Osteocyte (in vitro differentiated cells): ENCODE results near the gene ACKR3. TPM values are rescaled to one million over a fixed set of nuclear protein-coding genes. Genes with fewer than 3 reads are reported as not detected.

Experiments
- DNase-seq: peaks from one replicate; pipeline ENCODE4 v3.0.0; 2021; ENCODE audit warnings: mixed read lengths; ENCODE audit not compliant: unreplicated experiment; ENCODE audit errors: extremely low spot score
- H3K27ac Mint-ChIP-seq: one replicate; pipeline ENCODE4 v1.8.0; 2021; ENCODE audit warnings: mild to moderate bottlenecking, mixed read lengths; ENCODE audit not compliant: unreplicated experiment
- H3K27me3 Mint-ChIP-seq: one replicate; pipeline ENCODE4 v1.8.0; 2021; ENCODE audit warnings: mixed read lengths; ENCODE audit not compliant: unreplicated experiment
- H3K36me3 Mint-ChIP-seq: one replicate; pipeline ENCODE4 v1.8.0; 2021; ENCODE audit warnings: mixed read lengths; ENCODE audit not compliant: unreplicated experiment
- H3K4me1 Mint-ChIP-seq: one replicate; pipeline ENCODE4 v1.8.0; 2021; ENCODE audit warnings: mixed read lengths; ENCODE audit not compliant: unreplicated experiment
- H3K4me3 Mint-ChIP-seq: one replicate; pipeline ENCODE4 v1.8.0; 2021; ENCODE audit warnings: mild to moderate bottlenecking, moderate library complexity, mixed read lengths; ENCODE audit not compliant: unreplicated experiment
- H3K9me3 Mint-ChIP-seq: one replicate; pipeline ENCODE4 v1.8.0; 2021; ENCODE audit warnings: mixed read lengths; ENCODE audit not compliant: unreplicated experiment
- total RNA-seq: library from RNA; stranded (reverse); gene quantifications from 2 replicates; pipeline ENCODE4 v1.2.1, GENCODE V29; 2021
- TF ChIP-seq, protein P1 (sequence below): fragments of 200-600 bp; sonication (generic); IDR thresholded peaks from 2 replicates; pipeline ENCODE4 v1.5.0; 2021; ENCODE audit warnings: antibody characterized with exemption, mild to moderate bottlenecking, moderate library complexity

The ACKR3 gene
- total RNA-seq, 1 donor from 2014 or later: 36.9 TPM

- Mint-ChIP-seq H3K27me3 (peaks cover 39% of the 10 kb centered on the region), H3K36me3 (no peaks in the 10 kb centered on the region), H3K4me1 (no peaks in the 10 kb centered on the region), H3K9me3 (no peaks in the 10 kb centered on the region), H3K27ac (no peak overlapping the region), H3K4me3 (no peak overlapping the region)
- no peak for DNase-seq
- TF ChIP-seq, protein P1, sequence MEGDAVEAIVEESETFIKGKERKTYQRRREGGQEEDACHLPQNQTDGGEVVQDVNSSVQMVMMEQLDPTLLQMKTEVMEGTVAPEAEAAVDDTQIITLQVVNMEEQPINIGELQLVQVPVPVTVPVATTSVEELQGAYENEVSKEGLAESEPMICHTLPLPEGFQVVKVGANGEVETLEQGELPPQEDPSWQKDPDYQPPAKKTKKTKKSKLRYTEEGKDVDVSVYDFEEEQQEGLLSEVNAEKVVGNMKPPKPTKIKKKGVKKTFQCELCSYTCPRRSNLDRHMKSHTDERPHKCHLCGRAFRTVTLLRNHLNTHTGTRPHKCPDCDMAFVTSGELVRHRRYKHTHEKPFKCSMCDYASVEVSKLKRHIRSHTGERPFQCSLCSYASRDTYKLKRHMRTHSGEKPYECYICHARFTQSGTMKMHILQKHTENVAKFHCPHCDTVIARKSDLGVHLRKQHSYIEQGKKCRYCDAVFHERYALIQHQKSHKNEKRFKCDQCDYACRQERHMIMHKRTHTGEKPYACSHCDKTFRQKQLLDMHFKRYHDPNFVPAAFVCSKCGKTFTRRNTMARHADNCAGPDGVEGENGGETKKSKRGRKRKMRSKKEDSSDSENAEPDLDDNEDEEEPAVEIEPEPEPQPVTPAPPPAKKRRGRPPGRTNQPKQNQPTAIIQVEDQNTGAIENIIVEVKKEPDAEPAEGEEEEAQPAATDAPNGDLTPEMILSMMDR: no peak
These were observed 54.2 kb downstream of the ACKR3 start for GRCh38 chr2:236623816-236624215.

GRCh38 chr2:236625156-236625690, 55.6 kb downstream of the ACKR3 start:
- no peaks in the 10 kb centered on the region for H3K4me1 Mint-ChIP-seq
- no peak overlapping the region for H3K4me3 Mint-ChIP-seq
- DNase-seq: no peak
- no peak overlapping the region for H3K27ac Mint-ChIP-seq
- H3K9me3 Mint-ChIP-seq: no peaks in the 10 kb centered on the region
- TF ChIP-seq, protein P1: no peak
- H3K36me3 Mint-ChIP-seq: no peaks in the 10 kb centered on the region
- peaks cover 29% of the 10 kb centered on the region for H3K27me3 Mint-ChIP-seq

DNA sequence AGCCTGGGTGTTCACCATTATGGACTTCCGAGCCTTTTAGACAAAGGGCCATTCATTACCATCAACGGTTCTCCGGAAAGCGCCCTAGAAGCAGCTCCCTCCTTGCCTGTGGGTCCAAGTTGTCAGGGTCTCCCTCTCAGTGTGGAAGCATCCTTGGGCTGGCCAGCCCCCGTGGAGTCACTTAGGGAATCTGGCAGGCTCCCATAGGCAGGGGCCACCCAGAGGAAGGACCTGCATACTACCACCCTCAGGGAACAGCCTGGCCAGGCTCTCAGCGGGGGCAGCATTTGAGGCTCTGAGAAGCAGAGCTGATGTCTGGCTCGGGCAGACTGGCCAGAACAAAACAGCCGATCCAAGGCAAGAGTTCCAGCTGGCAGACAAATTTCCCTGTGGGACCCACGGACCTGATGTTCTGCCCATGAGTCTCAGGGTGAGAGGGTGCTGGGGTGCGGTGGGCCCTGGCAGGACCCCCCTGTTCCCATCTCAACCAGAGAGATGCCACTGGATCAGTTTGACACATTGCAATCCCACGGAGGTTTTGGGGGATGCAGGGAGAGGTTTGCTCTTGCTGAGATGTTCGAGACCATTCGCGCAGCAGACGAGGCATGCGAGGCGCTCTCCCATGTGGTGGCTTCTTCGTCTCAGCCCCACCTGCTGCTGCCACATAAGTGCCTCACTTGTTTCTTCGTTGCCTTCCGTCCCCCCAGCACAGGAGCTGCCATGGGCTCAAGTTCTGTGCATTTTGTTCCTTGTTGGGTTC, 56.9 kb downstream of the ACKR3 start:
- H3K9me3 Mint-ChIP-seq: no peaks in the 10 kb centered on the region
- no peaks in the 10 kb centered on the region for H3K36me3 Mint-ChIP-seq
- no peaks in the 10 kb centered on the region for H3K4me1 Mint-ChIP-seq
- no peak overlapping the region for H3K27ac Mint-ChIP-seq
- DNase-seq: no peak
- H3K27me3 Mint-ChIP-seq: peaks cover 15% of the 10 kb centered on the region
- TF ChIP-seq, protein P1: no peak
- H3K4me3 Mint-ChIP-seq: no peak overlapping the region

DNA sequence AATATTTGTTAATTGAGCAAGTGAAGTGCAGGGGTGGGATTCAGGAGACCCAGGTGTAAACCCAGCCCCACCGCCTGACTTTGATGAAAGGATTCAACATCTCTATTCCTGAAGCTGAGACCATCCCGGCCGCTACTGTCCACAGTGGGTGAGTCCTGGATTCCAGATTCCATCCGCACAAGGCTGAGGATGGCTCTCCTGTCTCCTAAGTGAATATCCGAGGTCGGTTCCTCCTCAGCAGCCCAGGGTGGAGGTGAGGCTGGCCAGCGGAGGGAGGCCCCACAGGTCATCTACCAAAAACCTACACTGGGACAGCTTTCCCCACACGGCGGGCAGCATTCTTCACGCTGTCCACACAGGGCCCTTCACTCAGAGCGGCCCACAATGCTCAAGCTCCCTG, 57.6 kb downstream of the ACKR3 start:
- no peak overlapping the region for H3K4me3 Mint-ChIP-seq
- H3K9me3 Mint-ChIP-seq: no peaks in the 10 kb centered on the region
- no peaks in the 10 kb centered on the region for H3K4me1 Mint-ChIP-seq
- no peak for DNase-seq
- no peaks in the 10 kb centered on the region for H3K36me3 Mint-ChIP-seq
- H3K27me3 Mint-ChIP-seq: peaks cover 13% of the 10 kb centered on the region
- TF ChIP-seq, protein P1: no peak
- no peak overlapping the region for H3K27ac Mint-ChIP-seq

- no peak overlapping the region for H3K4me3 Mint-ChIP-seq
- no peaks in the 10 kb centered on the region for H3K36me3 Mint-ChIP-seq
- no peak for DNase-seq
- TF ChIP-seq, protein P1: no peak
- peaks cover 17% of the 10 kb centered on the region for H3K27me3 Mint-ChIP-seq
- no peaks in the 10 kb centered on the region for H3K9me3 Mint-ChIP-seq
- H3K4me1 Mint-ChIP-seq: no peaks in the 10 kb centered on the region
- H3K27ac Mint-ChIP-seq: no peak overlapping the region
These were observed 58.2 kb downstream of the ACKR3 start for GRCh38 chr2:236627841-236628240.
